ENCODE measurements around the gene TBC1D8. TPM values are rescaled to one million over a fixed set of nuclear protein-coding genes. Genes with fewer than 3 reads are reported as not detected.

TBC1D8 gene
- total and polyA plus RNA-seq, 2 of the 8 experiments (the other 6 are each of a cell fraction or from before 2014, with no cell fraction given), result 20.8 to 21.8 TPM

GRCh38 chr2:101173707-101174295 lies 22.6 kb upstream of the TBC1D8 start:
- ChIA-PET POLR2A (ENCODE audit: partially characterized antibody) (interaction anchor here (0.8 kb wide), 1 partner anchor 79 kb away, joined by 3 read pairs; no protein-coding TSS in a partner anchor), CTCF (ENCODE audit: partially characterized antibody) (interaction anchor here (0.9 to 2.6 kb wide), 3 partner anchors 15 to 32 kb away, joined by 3 to 10 read pairs (median 4); no protein-coding TSS in a partner anchor)
- Histone ChIP-seq H3K4me1 (replicated peaks in 1 of 4; ENCODE audit: control insufficient read depth in 3 of 4, insufficient read depth in 4 of 4, low read length in 3 of 4) (no peaks in the 10 kb centered on the region), H2BK5ac (ENCODE audit: low read depth, low read length) (no peak overlapping the region), H3K36me3 (ENCODE audit: control insufficient read depth in 2 of 4, insufficient read depth in 4 of 4, low read length in 3 of 4) (no peaks in the 10 kb centered on the region), H3K9ac (replicated peaks in 1 of 4; ENCODE audit: extremely low read depth in 1 of 4, low read depth in 3 of 4, low read length in 3 of 4) (no peak overlapping the region), H3K79me1 (ENCODE audit: low read depth, low read length) (no peaks in the 10 kb centered on the region), H3K9me3 (ENCODE audit: insufficient read depth in 2 of 2, low read depth in 1 of 2, low read length in 1 of 2) (peaks cover 15% of the 10 kb centered on the region in 2 experiments), H2AK5ac (ENCODE audit: low read depth, low read length) (no peak overlapping the region), H4K20me1 (replicated peaks in 1 of 2; ENCODE audit: control insufficient read depth in 1 of 2, insufficient read depth in 2 of 2, low read length in 2 of 2) (no peaks in the 10 kb centered on the region), H3K4me3 (ENCODE audit: extremely low read depth in 1 of 4, insufficient read depth in 2 of 4, low read depth in 3 of 4, low read length in 4 of 4) (no peak overlapping the region), H2BK120ac (replicated peaks; ENCODE audit: low read depth, low read length) (no peak overlapping the region), H3K4me2 (ENCODE audit: insufficient read depth in 1 of 2, low read depth in 2 of 2, low read length in 2 of 2) (no peak overlapping the region), H3K56ac (replicated peaks; ENCODE audit: insufficient read length, low read depth, low read length) (no peak overlapping the region), H3K14ac (ENCODE audit: insufficient read length) (no peak overlapping the region), H3K4ac (replicated peaks; ENCODE audit: insufficient read length, low read depth, low read length) (no peak overlapping the region), H2AFZ (ENCODE audit: low read length) (no peak overlapping the region), H3K23me2 (ENCODE audit: low read depth, low read length) (no peaks in the 10 kb centered on the region), H3K18ac (ENCODE audit: extremely low read depth, low read length) (no peak overlapping the region), H2BK12ac (ENCODE audit: low read depth, low read length) (no peak overlapping the region), H3K27me3 (replicated peaks in 1 of 4; ENCODE audit: control insufficient read depth in 3 of 4, extremely low read depth in 1 of 4, insufficient read depth in 3 of 4, low read length in 3 of 4) (no peaks in the 10 kb centered on the region; a peak in 1 of 7 replicates), H2BK20ac (ENCODE audit: low read length) (no peak overlapping the region), H3K27ac (ENCODE audit: low read depth, low read length) (no peak overlapping the region), H4K8ac (ENCODE audit: extremely low read depth, insufficient read depth, low read length) (no peak overlapping the region), H3K79me2 (ENCODE audit: control insufficient read depth in 1 of 2, insufficient read depth in 2 of 2, low read length in 2 of 2) (no peaks in the 10 kb centered on the region), H4K5ac (ENCODE audit: insufficient read length, low read depth, low read length) (no peak overlapping the region), H4K91ac (replicated peaks; ENCODE audit: insufficient read length, low read length) (no peak overlapping the region), H2BK15ac (ENCODE audit: low read length) (no peak overlapping the region), H3K23ac (ENCODE audit: insufficient read length) (no peak overlapping the region)
- TF ChIP-seq CEBPB (IDR thresholded peaks at IDR 0.05; ENCODE audit: low read depth, low read length), result no peak
- TF ChIP-seq SIX5 (IDR thresholded peaks at IDR 0.05; ENCODE audit: low read depth, low read length), result no peak
- no peak for TF ChIP-seq CBX5 (IDR thresholded peaks at IDR 0.05; ENCODE audit: low read depth, low read length)
- no peak for TF ChIP-seq EZH2 (IDR thresholded peaks at IDR 0.05; ENCODE audit: low read depth, low read length, severe bottlenecking)
- TF ChIP-seq SP1 (IDR thresholded peaks at IDR 0.05; ENCODE audit: low read depth, low read length), result no peak
- no peak for TF ChIP-seq SAP30 (IDR thresholded peaks at IDR 0.05; ENCODE audit: insufficient read depth, insufficient replicate concordance, low read length)
- no peak for TF ChIP-seq TEAD4 (IDR thresholded peaks at IDR 0.05; ENCODE audit: low read depth, low read length)
- TF ChIP-seq SIN3A (conservative IDR thresholded peaks at IDR 0.05 in 1 of 2, IDR thresholded peaks at IDR 0.05 in 1 of 2; ENCODE audit: low read depth in 1 of 2, low read length in 2 of 2), result no peak
- TF ChIP-seq, protein P1, sequence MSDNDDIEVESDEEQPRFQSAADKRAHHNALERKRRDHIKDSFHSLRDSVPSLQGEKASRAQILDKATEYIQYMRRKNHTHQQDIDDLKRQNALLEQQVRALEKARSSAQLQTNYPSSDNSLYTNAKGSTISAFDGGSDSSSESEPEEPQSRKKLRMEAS (IDR thresholded peaks at IDR 0.05), result no peak
- no peak for TF ChIP-seq FOSL1 (IDR thresholded peaks at IDR 0.05; ENCODE audit: insufficient read depth, low read depth, low read length)
- TF ChIP-seq CREB1 (IDR thresholded peaks at IDR 0.05), result no peak
- WGBS, 2 experiments (ENCODE audit: extremely low coverage in 1 of 2, insufficient coverage in 1 of 2, insufficient read length in 1 of 2, insufficient replicate concordance in 2 of 2, low coverage in 1 of 2, low lambda C conversion rate in 2 of 2, missing lambda C conversion rate in 1 of 2), result 67% methylated on average over 2 of the region's 2 CpGs; no CpG with 5 or more reads in 1 of the 2 experiments
- no peak for FAIRE-seq
- no peak for DNase-seq (ENCODE audit: low read depth in 1 of 2, low spot score in 2 of 2)
